GM21390 (cell line): ENCODE results near the gene CCDC57.
"Not testable (repeated sequence)": the region's sequence is repeated elsewhere in the genome, so short reads cannot be mapped to it uniquely, and the experiment has no call there.

Experiments
- ATAC-seq: cut with Tn5 transposase; IDR thresholded peaks from one replicate; pipeline ENCODE4 v1.9.1; 2021; ENCODE audit not compliant: unreplicated experiment

CCDC57 gene

GRCh38 chr17:82204831-82205719 is 7.6 kb downstream of the CCDC57 start:
- no peak for ATAC-seq

- ATAC-seq = no peak
These were observed 8.7 kb downstream of the CCDC57 start for GRCh38 chr17:82203920-82204319.

GRCh38 chr17:82202981-82203380 is 9.7 kb downstream of the CCDC57 start:
- no peak for ATAC-seq

- no peak for ATAC-seq
These were observed 11.1 kb downstream of the CCDC57 start for GRCh38 chr17:82201498-82201910.

GRCh38 chr17:82200743-82201497 is 11.7 kb downstream of the CCDC57 start:
- no peak for ATAC-seq

- ATAC-seq = no peak
These were observed 12.5 kb downstream of the CCDC57 start for GRCh38 chr17:82200135-82200534.

GRCh38 chr17:82199496-82199895 is 13.1 kb downstream of the CCDC57 start:
- no peak for ATAC-seq

GRCh38 chr17:82198092-82198491 is 14.6 kb downstream of the CCDC57 start:
- no peak for ATAC-seq

- ATAC-seq = no peak
These were observed 16.7 kb downstream of the CCDC57 start for GRCh38 chr17:82195675-82196672.

GRCh38 chr17:82194765-82195164 is 17.9 kb downstream of the CCDC57 start:
- ATAC-seq = no peak

GRCh38 chr17:82193520-82194220 is 19.0 kb downstream of the CCDC57 start:
- no peak for ATAC-seq

- ATAC-seq = not testable (repeated sequence)
These were observed 19.6 kb downstream of the CCDC57 start for GRCh38 chr17:82193050-82193449.

GRCh38 chr17:82188001-82188961 is 24.4 kb downstream of the CCDC57 start:
- ATAC-seq = no peak

- ATAC-seq = no peak
These were observed 25.1 kb downstream of the CCDC57 start for GRCh38 chr17:82187500-82187899.

GRCh38 chr17:82186221-82186620 is 26.4 kb downstream of the CCDC57 start:
- no peak for ATAC-seq

GRCh38 chr17:82184761-82185160 is 27.9 kb downstream of the CCDC57 start:
- no peak for ATAC-seq

- no peak for ATAC-seq
These were observed 31.7 kb downstream of the CCDC57 start for GRCh38 chr17:82180776-82181528.

GRCh38 chr17:82179946-82180475 is 32.6 kb downstream of the CCDC57 start:
- no peak for ATAC-seq
